ENCODE data around the gene DENND4A. TPM values are rescaled to one million over a fixed set of nuclear protein-coding genes. Genes with fewer than 3 reads are reported as not detected.
"Not testable (repeated sequence)": the region's sequence is repeated elsewhere in the genome, so short reads cannot be mapped to it uniquely, and the experiment has no call there.

DENND4A gene
- total RNA-seq, 3 donors from 2014 or later (not counting 1 experiment from before 2014, with no cell fraction given): 65.8 to 84.6 (median 66.1) TPM

- TF ChIP-seq CTCF (IDR thresholded peaks at IDR 0.05): no peak
- Mint-ChIP-seq H3K4me3 (peak overlapping the region; percentile 89), H3K27ac (peak overlapping the region; percentile 96 to 100), H3K36me3 (no peaks in the 10 kb centered on the region), H3K9me3 (peaks cover 0 to 2% of the 10 kb centered on the region in 2 donors), H3K4me1 (peaks cover 49% of the 10 kb centered on the region in 2 donors), H3K27me3 (ENCODE audit: low read depth in 2 of 2) (no peaks in the 10 kb centered on the region)
- DNase-seq: peak in 1 of 2 donors; percentile 90
- WGBS (ENCODE audit: insufficient coverage): 100% methylated on average over 1 of the region's 4 CpGs
- peak; percentile 82 to 93 (median 93) for ATAC-seq
- Histone ChIP-seq H3K36me3 (ENCODE audit: control insufficient read depth, insufficient read depth, low read length) (no peaks in the 10 kb centered on the region), H3K4me3 (ENCODE audit: low read length) (peak overlapping the region; percentile 12), H3K4me1 (ENCODE audit: control insufficient read depth, insufficient read depth, low read length) (peaks cover 49% of the 10 kb centered on the region), H3K27me3 (ENCODE audit: control insufficient read depth, insufficient read depth, low read length) (no peaks in the 10 kb centered on the region), H3K9me3 (ENCODE audit: control insufficient read depth, insufficient read depth, low read length) (no peaks in the 10 kb centered on the region), H3K27ac (ENCODE audit: low read length) (peak overlapping the region; percentile 96)
- intact Hi-C loops (cut with micrococcal nuclease): loop anchor here (1.0 to 2.0 kb wide), 4 partner anchors 14 to 38 kb away; partner anchors contain the start of gene DENND4A
Measured at GRCh38 chr15:65818927-65819562, 27.0 kb upstream of the DENND4A start.

- Histone ChIP-seq H3K4me3 (ENCODE audit: low read length) (no peak overlapping the region), H3K9me3 (ENCODE audit: control insufficient read depth, insufficient read depth, low read length) (peaks cover 9% of the 10 kb centered on the region), H3K27ac (ENCODE audit: low read length) (no peak overlapping the region), H3K36me3 (ENCODE audit: control insufficient read depth, insufficient read depth, low read length) (no peaks in the 10 kb centered on the region), H3K27me3 (ENCODE audit: control insufficient read depth, insufficient read depth, low read length) (no peaks in the 10 kb centered on the region), H3K4me1 (ENCODE audit: control insufficient read depth, insufficient read depth, low read length) (peaks cover 43% of the 10 kb centered on the region)
- Mint-ChIP-seq H3K4me1 (peaks cover 53 to 56% of the 10 kb centered on the region in 2 donors), H3K27ac (peak overlapping the region; percentile 62 to 82), H3K4me3 (no peak overlapping the region), H3K27me3 (ENCODE audit: low read depth in 2 of 2) (no peaks in the 10 kb centered on the region), H3K36me3 (peaks cover 8% of the 10 kb centered on the region), H3K9me3 (peaks cover 3 to 6% of the 10 kb centered on the region in 2 donors)
- WGBS (ENCODE audit: insufficient coverage): 84% methylated on average over 3 of the region's 3 CpGs
- DNase-seq: no peak
- ATAC-seq: no peak
- TF ChIP-seq CTCF (IDR thresholded peaks at IDR 0.05): no peak
- intact Hi-C loops (cut with micrococcal nuclease): no loop called here
Measured at GRCh38 chr15:65816441-65816840, 24.3 kb upstream of the DENND4A start.

- H3K4me3 Mint-ChIP-seq; H3K36me3 Mint-ChIP-seq; H3K9me3 ChIP-seq (ENCODE audit: control insufficient read depth, insufficient read depth, low read length); ATAC-seq; DNase-seq; H3K27ac ChIP-seq (ENCODE audit: low read length); H3K27me3 Mint-ChIP-seq (ENCODE audit: low read depth in 2 of 2); H3K36me3 ChIP-seq (ENCODE audit: control insufficient read depth, insufficient read depth, low read length); intact Hi-C loops (cut with micrococcal nuclease); H3K4me3 ChIP-seq (ENCODE audit: low read length); H3K27me3 ChIP-seq (ENCODE audit: control insufficient read depth, insufficient read depth, low read length); H3K9me3 Mint-ChIP-seq: not testable (repeated sequence)
- H3K4me1 ChIP-seq (ENCODE audit: control insufficient read depth, insufficient read depth, low read length): peaks cover 42% of the 10 kb centered on the region
- Mint-ChIP-seq H3K4me1 (peaks cover 49 to 52% of the 10 kb centered on the region in 2 donors), H3K27ac (peak overlapping the region; percentile 62 to 82)
- WGBS (ENCODE audit: insufficient coverage): 77% methylated on average over 4 of the region's 4 CpGs
Measured at GRCh38 chr15:65816008-65816407, 23.9 kb upstream of the DENND4A start.

- peak overlapping the region; percentile 2 for H3K4me3 Mint-ChIP-seq
- not testable (repeated sequence) for H3K27me3 Mint-ChIP-seq (ENCODE audit: low read depth in 2 of 2); H3K9me3 ChIP-seq (ENCODE audit: control insufficient read depth, insufficient read depth, low read length)
Measured at GRCh38 chr15:65814271-65814670, 22.2 kb upstream of the DENND4A start.

More at GRCh38 chr15:65814271-65814670, 22.2 kb upstream of the DENND4A start:
- H3K9me3 Mint-ChIP-seq; H3K27me3 ChIP-seq (ENCODE audit: control insufficient read depth, insufficient read depth, low read length); H3K36me3 ChIP-seq (ENCODE audit: control insufficient read depth, insufficient read depth, low read length); intact Hi-C loops (cut with micrococcal nuclease); H3K4me3 ChIP-seq (ENCODE audit: low read length); DNase-seq; H3K27ac ChIP-seq (ENCODE audit: low read length); ATAC-seq; H3K27ac Mint-ChIP-seq; H3K36me3 Mint-ChIP-seq: not testable (repeated sequence)
- 20% methylated on average over 1 of the region's 4 CpGs for WGBS (ENCODE audit: insufficient coverage)
- H3K4me1 ChIP-seq (ENCODE audit: control insufficient read depth, insufficient read depth, low read length): peaks cover 29% of the 10 kb centered on the region
- peaks cover 32 to 34% of the 10 kb centered on the region in 2 donors for H3K4me1 Mint-ChIP-seq
